Loucy (cell line): ENCODE measurements around the gene PHGDH.

Source experiments
- H2AFZ ChIP-seq: fragments of 200-600 bp; sonication (generic); 2 replicates; pipeline ENCODE4 v1.6.0; 2016; ENCODE audit warnings: antibody characterized with exemption, mild to moderate bottlenecking, low read length, moderate library complexity
- H3F3A ChIP-seq: fragments of 200-600 bp; 2 replicates; pipeline ENCODE4 v1.6.0; 2016; ENCODE audit warnings: antibody characterized with exemption, low read depth, mild to moderate bottlenecking
- H3K27me3 ChIP-seq: fragments of 200-600 bp; sonication (generic); 2 replicates; pipeline ENCODE4 v1.6.1; 2014; ENCODE audit warnings: low read length, mild to moderate bottlenecking; ENCODE audit not compliant: insufficient read depth, poor library complexity, severe bottlenecking
- H3K36me3 ChIP-seq: fragments of 200-600 bp; sonication (generic); 2 replicates; pipeline ENCODE4 v1.6.1; 2016; ENCODE audit warnings: low read length; ENCODE audit not compliant: insufficient read depth
- H3K4me1 ChIP-seq: fragments of 200-600 bp; sonication (generic); 2 replicates; pipeline ENCODE4 v1.5.1; 2014; ENCODE audit warnings: low read length, mild to moderate bottlenecking; ENCODE audit not compliant: insufficient read depth, poor library complexity, severe bottlenecking
- H3K4me2 ChIP-seq: fragments of 200-600 bp; sonication (generic); 2 replicates; pipeline ENCODE4 v1.6.0; 2014; ENCODE audit warnings: antibody characterized with exemption, low read length, low read depth, mild to moderate bottlenecking; ENCODE audit not compliant: poor library complexity, severe bottlenecking
- H3K4me3 ChIP-seq: fragments of 200-600 bp; sonication (generic); 2 replicates; pipeline ENCODE4 v1.5.1; 2014; ENCODE audit warnings: low read length, mild to moderate bottlenecking, mixed read lengths; ENCODE audit not compliant: poor library complexity, severe bottlenecking
- H3K79me2 ChIP-seq: fragments of 200-600 bp; sonication (generic); 2 replicates; pipeline ENCODE4 v1.6.1; 2014; ENCODE audit warnings: low read length; ENCODE audit not compliant: insufficient read depth
- H3K9ac ChIP-seq: fragments of 200-600 bp; sonication (generic); 2 replicates; pipeline ENCODE4 v1.6.0; 2014; ENCODE audit warnings: mild to moderate bottlenecking, low read depth, low read length, moderate library complexity; ENCODE audit not compliant: poor library complexity, severe bottlenecking
- H3K9me2 ChIP-seq: fragments of 200-600 bp; sonication (generic); replicated peaks from 2 replicates; pipeline ENCODE4 v1.6.1; 2016; ENCODE audit warnings: low read depth, low read length, mixed read lengths
- H3K9me3 ChIP-seq: fragments of 200-600 bp; sonication (generic); 2 replicates; pipeline ENCODE4 v1.6.1; 2014; ENCODE audit warnings: mild to moderate bottlenecking, antibody characterized with exemption, low read length, low read depth; ENCODE audit not compliant: insufficient read depth
- H4K20me1 ChIP-seq: fragments of 200-600 bp; sonication (generic); 2 replicates; pipeline ENCODE4 v1.6.0; 2014; ENCODE audit warnings: antibody characterized with exemption, low read length, mild to moderate bottlenecking; ENCODE audit not compliant: insufficient read depth, poor library complexity, severe bottlenecking
- EZH2phosphoT487 ChIP-seq: fragments of 200-600 bp; IDR thresholded peaks from 2 replicates; pipeline ENCODE4 v1.6.1; 2018; ENCODE audit warnings: antibody characterized with exemption, mild to moderate bottlenecking, moderate library complexity, borderline replicate concordance
- TF ChIP-seq, protein P1 (sequence below): fragments of 200-600 bp; sonication (generic); conservative IDR thresholded peaks from 2 replicates; pipeline ENCODE4 v1.5.1; 2014; ENCODE audit warnings: mild to moderate bottlenecking, antibody characterized with exemption, low read length

The PHGDH gene

DNA sequence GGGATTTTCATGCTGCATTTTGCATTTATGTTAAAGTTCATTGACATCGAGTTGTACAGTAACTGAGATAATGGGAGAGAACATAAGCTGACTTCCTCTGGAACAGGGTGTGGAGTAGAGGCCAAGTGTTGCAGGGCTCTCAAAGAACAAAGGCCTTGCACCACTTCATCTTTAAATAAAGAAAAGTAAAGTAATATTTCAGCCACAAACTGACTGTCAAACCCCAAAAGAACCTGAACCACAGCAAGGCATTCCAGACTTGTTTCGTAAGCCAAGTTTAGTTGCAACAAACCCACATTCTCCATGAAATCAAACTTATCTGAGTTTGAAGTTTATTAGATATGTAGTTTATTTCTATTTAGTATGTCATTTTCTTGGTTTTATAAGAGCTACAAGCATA, 76.0 kb downstream of the PHGDH start:
- no peaks in the 10 kb centered on the region for H4K20me1 ChIP-seq
- no peaks in the 10 kb centered on the region for H3K9me2 ChIP-seq
- TF ChIP-seq EZH2phosphoT487, result no peak
- TF ChIP-seq, protein P1, sequence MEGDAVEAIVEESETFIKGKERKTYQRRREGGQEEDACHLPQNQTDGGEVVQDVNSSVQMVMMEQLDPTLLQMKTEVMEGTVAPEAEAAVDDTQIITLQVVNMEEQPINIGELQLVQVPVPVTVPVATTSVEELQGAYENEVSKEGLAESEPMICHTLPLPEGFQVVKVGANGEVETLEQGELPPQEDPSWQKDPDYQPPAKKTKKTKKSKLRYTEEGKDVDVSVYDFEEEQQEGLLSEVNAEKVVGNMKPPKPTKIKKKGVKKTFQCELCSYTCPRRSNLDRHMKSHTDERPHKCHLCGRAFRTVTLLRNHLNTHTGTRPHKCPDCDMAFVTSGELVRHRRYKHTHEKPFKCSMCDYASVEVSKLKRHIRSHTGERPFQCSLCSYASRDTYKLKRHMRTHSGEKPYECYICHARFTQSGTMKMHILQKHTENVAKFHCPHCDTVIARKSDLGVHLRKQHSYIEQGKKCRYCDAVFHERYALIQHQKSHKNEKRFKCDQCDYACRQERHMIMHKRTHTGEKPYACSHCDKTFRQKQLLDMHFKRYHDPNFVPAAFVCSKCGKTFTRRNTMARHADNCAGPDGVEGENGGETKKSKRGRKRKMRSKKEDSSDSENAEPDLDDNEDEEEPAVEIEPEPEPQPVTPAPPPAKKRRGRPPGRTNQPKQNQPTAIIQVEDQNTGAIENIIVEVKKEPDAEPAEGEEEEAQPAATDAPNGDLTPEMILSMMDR, result no peak
- H2AFZ ChIP-seq, result no peak overlapping the region
- H3K36me3 ChIP-seq, result no peaks in the 10 kb centered on the region
- H3F3A ChIP-seq, result no peaks in the 10 kb centered on the region
- H3K79me2 ChIP-seq, result no peaks in the 10 kb centered on the region
- no peaks in the 10 kb centered on the region for H3K9me3 ChIP-seq
- no peak overlapping the region for H3K4me3 ChIP-seq
- no peaks in the 10 kb centered on the region for H3K27me3 ChIP-seq
- no peaks in the 10 kb centered on the region for H3K4me1 ChIP-seq
- H3K4me2 ChIP-seq, result no peak overlapping the region
- no peak overlapping the region for H3K9ac ChIP-seq

DNA sequence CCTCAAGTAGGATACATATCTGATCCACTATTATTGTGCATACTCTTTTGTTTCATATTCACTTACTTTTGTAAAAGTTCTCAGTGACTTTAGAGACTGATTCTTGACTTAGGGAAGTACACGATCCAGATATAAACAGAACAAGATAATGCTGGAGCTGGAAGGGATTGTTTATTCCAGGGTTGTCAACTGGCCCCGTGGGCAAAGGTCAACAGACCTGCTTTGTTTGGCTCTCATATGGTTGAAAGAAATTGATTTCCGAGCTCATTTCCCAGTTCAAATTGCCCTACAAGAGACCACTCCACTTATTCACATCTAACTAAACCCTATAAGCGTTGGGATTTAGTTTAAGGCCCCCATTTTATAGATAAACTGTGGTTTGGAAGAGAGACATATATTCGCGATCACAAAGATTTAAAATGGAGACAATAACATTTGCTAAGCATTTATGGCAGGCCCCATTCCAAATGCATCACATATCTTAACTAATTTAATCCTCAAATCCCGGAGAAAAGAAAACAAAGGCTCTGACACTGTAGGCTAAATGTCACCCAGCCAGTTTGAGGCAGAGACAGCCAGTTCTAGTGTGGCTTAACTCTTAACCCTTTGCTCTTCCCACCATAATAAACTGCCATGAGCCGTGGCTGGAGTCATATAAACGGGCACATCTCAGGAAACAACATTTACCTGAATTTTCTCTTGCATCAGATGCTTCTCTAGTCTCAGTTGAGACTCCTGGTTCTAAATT, 78.9 kb downstream of the PHGDH start:
- Histone ChIP-seq H3K27me3 (no peaks in the 10 kb centered on the region), H3K36me3 (no peaks in the 10 kb centered on the region), H3F3A (no peaks in the 10 kb centered on the region), H3K9me2 (no peaks in the 10 kb centered on the region), H3K9ac (no peak overlapping the region), H2AFZ (peak overlapping the region; percentile 42; the same call in 1 of the 2 replicates), H3K79me2 (no peaks in the 10 kb centered on the region), H3K4me2 (no peak overlapping the region), H4K20me1 (no peaks in the 10 kb centered on the region), H3K9me3 (no peaks in the 10 kb centered on the region), H3K4me1 (no peaks in the 10 kb centered on the region), H3K4me3 (no peak overlapping the region)
- TF ChIP-seq, protein P1, result no peak
- TF ChIP-seq EZH2phosphoT487, result no peak

DNA sequence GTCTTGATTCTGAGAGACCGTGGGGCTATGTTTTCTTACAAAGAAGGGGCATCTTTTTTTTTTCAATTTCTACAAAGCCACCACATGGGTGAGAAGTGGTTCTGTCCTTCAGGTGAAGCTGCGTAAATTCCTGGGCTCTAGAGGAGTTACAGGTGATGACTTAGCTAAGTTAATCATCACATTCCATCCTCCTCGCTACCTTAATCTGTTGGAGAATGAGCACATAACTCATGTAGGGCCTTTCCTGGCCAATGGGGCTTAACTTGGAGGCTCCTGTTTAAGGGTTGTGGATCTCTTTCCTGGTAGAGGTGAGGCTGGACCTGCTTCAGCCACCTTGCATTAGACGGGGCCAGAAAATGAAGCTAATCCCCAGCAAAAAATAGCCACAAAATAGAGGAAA, 79.6 kb downstream of the PHGDH start:
- Histone ChIP-seq H3K4me1 (no peaks in the 10 kb centered on the region), H4K20me1 (no peaks in the 10 kb centered on the region), H3F3A (no peaks in the 10 kb centered on the region), H3K27me3 (no peaks in the 10 kb centered on the region), H3K79me2 (no peaks in the 10 kb centered on the region), H3K4me2 (no peak overlapping the region), H3K4me3 (no peak overlapping the region), H3K36me3 (no peaks in the 10 kb centered on the region), H3K9ac (no peak overlapping the region), H3K9me3 (no peaks in the 10 kb centered on the region), H3K9me2 (no peaks in the 10 kb centered on the region), H2AFZ (no peak overlapping the region)
- no peak for TF ChIP-seq EZH2phosphoT487
- TF ChIP-seq, protein P1, result no peak
